Keratinocyte (primary cell): ENCODE data around the gene TRIM10. TPM values are rescaled to one million over a fixed set of nuclear protein-coding genes. Genes with fewer than 3 reads are reported as not detected.

Source experiments
- DNase-seq: peaks from one replicate; pipeline ENCODE4 v3.0.0-alpha.2; 2011; ENCODE audit warnings: low read depth, missing footprints, low spot score
- FAIRE-seq: peaks from 2 replicates; lab custom pipeline; 2011; peaks lifted over from hg19 to GRCh38; lab: Jason Lieb, UNC
- H2AFZ ChIP-seq: 2 replicates; pipeline ENCODE4 v1.6.0; 2012; ENCODE audit warnings: low read length, control low read depth, inconsistent platforms; ENCODE audit not compliant: control insufficient read depth
- H3K27ac ChIP-seq: 2 replicates; pipeline ENCODE4 v1.5.1; 2011; ENCODE audit warnings: low read length; ENCODE audit not compliant: control insufficient read depth, insufficient read depth
- H3K27me3 ChIP-seq: 3 replicates; pipeline ENCODE4 v1.6.0; 2011; ENCODE audit warnings: low read length; ENCODE audit not compliant: control insufficient read depth, insufficient read depth; ENCODE audit errors: extremely low read depth
- H3K36me3 ChIP-seq, 2 experiments: 2 replicates in 1 of 2; 3 replicates in 1 of 2; pipeline ENCODE4 v1.5.1; 2011; ENCODE audit warnings: low read length in 2 of 2, mild to moderate bottlenecking in 1 of 2; ENCODE audit not compliant: control insufficient read depth in 2 of 2, insufficient read depth in 2 of 2; ENCODE audit errors: extremely low read depth in 1 of 2
- H3K4me1 ChIP-seq: 3 replicates; pipeline ENCODE4 v1.5.1; 2011; ENCODE audit warnings: low read length; ENCODE audit not compliant: control insufficient read depth, insufficient read depth; ENCODE audit errors: extremely low read depth
- H3K4me2 ChIP-seq: 3 replicates; pipeline ENCODE4 v1.6.0; 2011; ENCODE audit warnings: low read depth, low read length; ENCODE audit not compliant: control insufficient read depth, insufficient read depth; ENCODE audit errors: extremely low read depth
- H3K4me3 ChIP-seq, 3 experiments: fragments of 200-600 bp in 1 of 3; sonication (generic) in 1 of 3; 2 replicates in 2 of 3; 3 replicates in 1 of 3; pipeline ENCODE4 v1.5.1; 2011 to 2016; ENCODE audit warnings: low read length in 3 of 3, mild to moderate bottlenecking in 3 of 3, control low read depth in 2 of 3, inconsistent platforms in 1 of 3, low read depth in 1 of 3, mixed read lengths in 1 of 3, mixed run types in 1 of 3, moderate library complexity in 1 of 3; ENCODE audit not compliant: control insufficient read depth in 2 of 3, insufficient read depth in 2 of 3; ENCODE audit errors: extremely low read depth in 1 of 3
- H3K79me2 ChIP-seq: 2 replicates; pipeline ENCODE4 v1.6.0; 2012; ENCODE audit warnings: low read length; ENCODE audit not compliant: control insufficient read depth, insufficient read depth
- H3K9ac ChIP-seq: 3 replicates; pipeline ENCODE4 v1.6.0; 2011; ENCODE audit warnings: low read length; ENCODE audit not compliant: control insufficient read depth, insufficient read depth; ENCODE audit errors: extremely low read depth
- H3K9me1 ChIP-seq: 3 replicates; pipeline ENCODE4 v1.6.0; 2011; ENCODE audit warnings: low read length; ENCODE audit not compliant: control insufficient read depth, insufficient read depth; ENCODE audit errors: extremely low read depth
- H3K9me3 ChIP-seq: 2 replicates; pipeline ENCODE4 v1.5.1; 2012; ENCODE audit warnings: low read depth, low read length; ENCODE audit not compliant: control insufficient read depth
- H4K20me1 ChIP-seq: 3 replicates; pipeline ENCODE4 v1.6.0; 2011; ENCODE audit warnings: low read length; ENCODE audit not compliant: control insufficient read depth, insufficient read depth; ENCODE audit errors: extremely low read depth
- CTCF ChIP-seq, 3 experiments: IDR thresholded peaks in 1 of 3; conservative IDR thresholded peaks in 1 of 3; optimal IDR thresholded peaks in 1 of 3; 2 replicates in 2 of 3; 3 replicates in 1 of 3; pipeline versions ENCODE3 to v1.5.1; 2011; ENCODE audit warnings: low read length in 3 of 3, mild to moderate bottlenecking in 3 of 3, moderate library complexity in 2 of 3, control low read depth in 1 of 3, inconsistent platforms in 1 of 3; ENCODE audit not compliant: insufficient read depth in 2 of 3; ENCODE audit errors: extremely low read depth in 1 of 3
- EZH2 ChIP-seq: IDR thresholded peaks from one replicate; pipeline ENCODE4 v1.6.1; 2012; ENCODE audit warnings: inconsistent platforms, mild to moderate bottlenecking, low read length, moderate library complexity
- dilution Hi-C: fragments of 300-500 bp; cut with MboI; formaldehyde crosslinking; loops from one replicate; pipeline ENCODE4 v1.7.0; 2020; ENCODE audit warnings: low sequenced_read_pairs; ENCODE audit not compliant: extremely low pct_ligation_motif_present
- polyA plus RNA-seq, 5 experiments: library from polyadenylated mRNA; depleted of rRNA in 3 of 5; stranded (reverse) in 3 of 5; stranded (forward) in 1 of 5; unstranded in 1 of 5; fragments of >200 nt; gene quantifications; 1 replicate in 1 of 5; 2 replicates in 3 of 5; 3 replicates in 1 of 5; pipeline versions ENCODE4 v1.2.1 to v1.2.3, GENCODE V29; 2011 to 2012; ENCODE audit warnings: missing spikeins in 2 of 5, low read depth in 1 of 5, low replicate concordance in 1 of 5

Gene TRIM10
- polyA plus RNA-seq, 1 donor (not counting 4 experiments of a cell fraction or from before 2014, with no cell fraction given) = not detected

GRCh38 chr6:30113003-30113759 is 47.8 kb downstream of the TRIM10 start, which contains the start of gene TRIM31:
TSS of gene TRIM31 (minus strand) at chr6:30113090. CDS start at chr6:30112805, 285 bp downstream.
- no peak within 1 kb of the TSS for H3K27ac ChIP-seq
- H3K27me3 ChIP-seq = peaks cover 43% of the 10 kb centered on the region
- no peaks in the 10 kb centered on the region for H3K9me1 ChIP-seq
- no peaks in the 10 kb centered on the region for H3K79me2 ChIP-seq
- no peak within 1 kb of the TSS for H2AFZ ChIP-seq
- no peaks in the 10 kb centered on the region for H4K20me1 ChIP-seq
- no peak within 1 kb of the TSS for H3K9ac ChIP-seq
- no peaks in the 10 kb centered on the region for H3K36me3 ChIP-seq
- H3K4me2 ChIP-seq = no peak within 1 kb of the TSS
- FAIRE-seq = no peak
- dilution Hi-C loops = no loop called here
- H3K4me3 ChIP-seq = no peak within 1 kb of the TSS
- no peaks in the 10 kb centered on the region for H3K4me1 ChIP-seq
- TF ChIP-seq EZH2 (peak; percentile 41), CTCF (optimal IDR thresholded peaks at IDR 0.05 in 1 of 3, IDR thresholded peaks at IDR 0.05 in 1 of 3, conservative IDR thresholded peaks at IDR 0.05 in 1 of 3; ENCODE audit: extremely low read depth in 1 of 3, insufficient read depth in 2 of 3, low read length in 3 of 3) (no peak)
- no peaks in the 10 kb centered on the region for H3K9me3 ChIP-seq
- DNase-seq = no peak

DNA sequence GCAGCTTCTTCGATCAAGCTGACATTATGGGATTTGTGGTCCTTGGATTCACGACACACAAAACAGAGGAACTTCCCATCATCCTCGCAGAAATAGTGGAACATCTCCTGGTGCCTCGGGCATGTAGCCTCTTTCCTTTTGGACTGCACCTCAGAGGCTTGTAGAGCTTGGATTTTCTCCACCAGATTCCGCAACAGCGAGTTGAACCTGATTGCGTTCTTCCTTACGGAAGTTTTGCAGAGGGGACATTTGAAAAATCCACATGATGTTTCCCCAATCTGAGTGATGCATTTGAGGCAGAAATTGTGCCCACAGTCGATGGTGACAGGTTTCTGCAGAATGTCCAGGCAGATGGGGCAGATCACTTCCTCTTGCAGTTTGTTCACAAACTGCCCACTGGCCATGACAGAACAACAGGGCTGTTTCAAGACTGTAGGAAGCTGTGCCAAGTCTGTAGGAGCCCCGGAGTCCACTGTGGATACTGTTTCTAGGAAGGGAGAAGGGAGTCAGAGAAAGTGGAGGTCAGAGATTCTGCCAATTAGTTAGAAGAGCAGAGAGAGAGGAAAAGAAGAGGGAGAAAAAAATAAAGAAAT is 48.5 kb downstream of the TRIM10 start:
- Histone ChIP-seq H3K79me2 (no peaks in the 10 kb centered on the region), H3K9me3 (no peaks in the 10 kb centered on the region), H4K20me1 (no peaks in the 10 kb centered on the region), H3K9me1 (no peaks in the 10 kb centered on the region), H3K36me3 (no peaks in the 10 kb centered on the region), H3K4me2 (no peak overlapping the region), H3K9ac (no peak overlapping the region), H3K27me3 (peaks cover 43% of the 10 kb centered on the region), H3K27ac (no peak overlapping the region), H3K4me3 (no peak overlapping the region), H2AFZ (no peak overlapping the region), H3K4me1 (no peaks in the 10 kb centered on the region)
- dilution Hi-C loops = no loop called here
- no peak for TF ChIP-seq EZH2
- no peak for TF ChIP-seq CTCF (optimal IDR thresholded peaks at IDR 0.05 in 1 of 3, IDR thresholded peaks at IDR 0.05 in 1 of 3, conservative IDR thresholded peaks at IDR 0.05 in 1 of 3; ENCODE audit: extremely low read depth in 1 of 3, insufficient read depth in 2 of 3, low read length in 3 of 3)
- DNase-seq (no peak), FAIRE-seq (no peak)
